AG09309 (cell line): Measurements from ENCODE around the gene VIM.
"Not testable (repeated sequence)": the region's sequence is repeated elsewhere in the genome, so short reads cannot be mapped to it uniquely, and the experiment has no call there.

Source experiments
- DNase-seq: peaks from one replicate; pipeline ENCODE4 v3.0.0-alpha.2; 2010; ENCODE audit warnings: low read depth
- H3K4me3 ChIP-seq: 2 replicates; pipeline ENCODE4 v1.5.1; 2011; ENCODE audit warnings: mild to moderate bottlenecking, low read depth, low read length, moderate library complexity; ENCODE audit not compliant: control insufficient read depth
- TF ChIP-seq, protein P1 (sequence below): IDR thresholded peaks from 2 replicates; pipeline ENCODE4 v1.5.1; 2011; ENCODE audit warnings: mild to moderate bottlenecking, low read depth, low read length, inconsistent platforms; ENCODE audit not compliant: insufficient read depth, control insufficient read depth; ENCODE audit errors: missing control alignments

Gene VIM

DNA sequence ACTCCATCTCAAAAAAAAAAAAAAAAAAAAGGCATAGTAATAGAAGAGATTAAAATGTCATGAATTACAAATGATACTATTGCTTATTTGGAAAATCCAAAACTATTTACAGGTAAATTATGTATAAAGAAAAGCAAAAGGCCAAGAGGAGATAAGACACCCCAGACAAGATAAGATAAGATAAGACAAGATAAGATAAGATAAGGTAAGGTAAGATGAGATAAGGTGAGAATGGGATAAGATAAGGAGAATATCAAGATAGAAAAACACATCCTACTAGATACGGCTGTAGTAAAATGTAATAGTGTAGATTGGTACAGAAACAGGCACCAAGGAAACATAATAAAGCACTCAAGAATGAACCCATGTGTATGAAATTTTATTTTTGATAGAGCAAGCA, 20.9 kb downstream of the VIM start:
- no peak overlapping the region for H3K4me3 ChIP-seq
- TF ChIP-seq, protein P1, sequence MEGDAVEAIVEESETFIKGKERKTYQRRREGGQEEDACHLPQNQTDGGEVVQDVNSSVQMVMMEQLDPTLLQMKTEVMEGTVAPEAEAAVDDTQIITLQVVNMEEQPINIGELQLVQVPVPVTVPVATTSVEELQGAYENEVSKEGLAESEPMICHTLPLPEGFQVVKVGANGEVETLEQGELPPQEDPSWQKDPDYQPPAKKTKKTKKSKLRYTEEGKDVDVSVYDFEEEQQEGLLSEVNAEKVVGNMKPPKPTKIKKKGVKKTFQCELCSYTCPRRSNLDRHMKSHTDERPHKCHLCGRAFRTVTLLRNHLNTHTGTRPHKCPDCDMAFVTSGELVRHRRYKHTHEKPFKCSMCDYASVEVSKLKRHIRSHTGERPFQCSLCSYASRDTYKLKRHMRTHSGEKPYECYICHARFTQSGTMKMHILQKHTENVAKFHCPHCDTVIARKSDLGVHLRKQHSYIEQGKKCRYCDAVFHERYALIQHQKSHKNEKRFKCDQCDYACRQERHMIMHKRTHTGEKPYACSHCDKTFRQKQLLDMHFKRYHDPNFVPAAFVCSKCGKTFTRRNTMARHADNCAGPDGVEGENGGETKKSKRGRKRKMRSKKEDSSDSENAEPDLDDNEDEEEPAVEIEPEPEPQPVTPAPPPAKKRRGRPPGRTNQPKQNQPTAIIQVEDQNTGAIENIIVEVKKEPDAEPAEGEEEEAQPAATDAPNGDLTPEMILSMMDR: no peak

DNA sequence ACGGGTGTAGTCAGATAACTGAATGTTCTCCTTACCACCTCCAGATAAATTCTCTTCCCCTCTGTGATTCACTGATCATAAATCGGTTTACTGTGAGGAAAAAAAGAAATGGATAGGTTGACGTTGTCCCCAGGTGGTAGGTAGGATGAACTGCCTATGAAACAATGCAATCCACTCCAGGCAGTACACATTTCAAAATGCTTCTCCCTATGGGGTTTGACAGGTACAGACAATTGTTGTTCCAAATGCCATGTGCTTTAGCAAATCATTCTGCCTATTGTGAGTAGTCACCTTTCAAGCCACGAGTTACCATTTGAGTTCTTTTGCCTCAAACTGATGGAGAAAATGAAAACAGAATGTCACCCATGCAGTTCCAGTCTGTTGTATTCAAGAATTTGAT, 21.8 kb downstream of the VIM start:
- DNase-seq: no peak
- TF ChIP-seq, protein P1: peak; percentile 60
- no peak overlapping the region for H3K4me3 ChIP-seq

More for the DNA sequence above, 20.9 kb downstream of the VIM start:
- no peak for DNase-seq

DNA sequence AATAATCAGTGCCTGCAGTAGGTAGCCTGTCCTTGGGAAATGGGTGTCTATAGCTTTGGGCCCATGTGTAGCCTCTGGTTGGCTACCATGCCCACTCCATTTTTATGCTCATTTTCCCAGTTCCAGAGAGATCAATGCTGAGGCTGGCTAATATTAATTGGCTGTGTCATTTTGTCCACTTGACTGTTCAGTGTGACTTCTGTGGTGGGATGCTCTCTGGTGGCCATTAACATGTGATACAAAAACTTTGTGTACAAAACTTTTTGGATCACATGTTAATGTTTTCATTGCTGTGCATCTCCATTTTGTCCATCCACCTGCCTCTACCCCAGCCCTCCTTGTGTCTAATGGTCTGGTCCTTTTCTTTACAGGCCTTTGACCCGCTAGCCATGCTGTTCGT, 22.7 kb downstream of the VIM start:
- DNase-seq: no peak
- TF ChIP-seq, protein P1: no peak
- no peak overlapping the region for H3K4me3 ChIP-seq

DNA sequence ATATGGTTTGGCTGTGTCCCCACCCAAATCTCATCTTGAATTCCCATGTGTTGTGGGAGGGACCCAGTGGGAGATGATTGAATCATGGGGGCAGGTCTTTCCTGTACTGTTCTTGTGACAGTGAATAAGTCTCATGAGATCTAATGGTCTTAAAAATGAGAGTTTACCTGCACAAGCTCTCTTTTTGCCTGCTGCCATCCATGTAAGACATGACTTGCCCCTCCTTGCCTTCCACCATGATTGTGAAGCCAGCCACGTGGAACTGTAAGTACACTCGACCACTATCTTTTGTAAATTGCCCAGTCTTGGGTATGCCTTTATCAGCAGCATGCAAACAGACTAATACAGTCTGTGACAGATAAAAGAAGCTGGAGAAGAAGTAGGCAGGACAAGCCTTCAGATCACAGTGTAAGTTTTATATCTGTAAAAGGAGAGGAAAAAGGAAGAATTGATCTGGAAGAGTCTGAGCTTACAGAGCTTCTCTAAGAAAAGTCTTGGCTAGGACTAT, 26.6 kb downstream of the VIM start:
- H3K4me3 ChIP-seq, DNase-seq: not testable (repeated sequence)

DNA sequence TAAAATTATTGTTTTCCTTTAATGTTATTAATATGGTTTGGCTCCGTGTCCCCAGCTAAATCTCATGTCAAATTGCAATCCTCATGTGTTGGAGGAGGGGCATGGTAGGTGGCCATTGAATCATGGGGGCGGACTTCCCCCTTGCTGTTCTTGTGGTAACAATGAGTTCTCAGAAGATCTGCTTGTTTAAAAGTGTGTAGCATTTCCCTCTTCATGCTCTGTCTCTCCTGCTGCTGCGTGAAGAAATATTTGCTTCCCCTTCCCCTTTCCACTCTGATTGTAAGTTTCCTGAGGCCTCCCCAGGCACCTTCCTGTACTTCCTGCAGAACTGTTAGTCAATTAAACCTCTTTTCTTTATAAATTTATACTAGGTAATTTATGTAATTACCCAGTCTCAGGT, 27.5 kb downstream of the VIM start:
- TF ChIP-seq, protein P1: no peak
- DNase-seq: no peak
- no peak overlapping the region for H3K4me3 ChIP-seq

DNA sequence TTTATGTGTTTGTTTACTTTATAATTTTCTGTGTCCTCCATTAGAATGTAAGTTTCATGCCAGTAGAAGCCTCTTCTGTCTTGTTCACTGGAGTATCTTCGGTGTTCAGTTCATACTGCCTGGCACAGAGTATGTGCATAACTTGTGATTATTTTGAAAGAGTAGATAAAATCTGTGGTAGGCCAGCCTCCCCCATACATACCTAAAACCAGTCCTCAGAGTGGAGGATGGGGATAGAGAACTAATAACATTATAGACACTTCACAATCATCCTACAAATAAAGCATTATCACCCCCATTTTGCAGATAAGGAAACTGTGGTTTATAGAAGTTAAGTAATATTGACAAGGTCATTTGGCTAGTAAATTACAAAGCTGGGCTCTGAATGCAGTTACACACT, 28.0 kb downstream of the VIM start:
- TF ChIP-seq, protein P1: no peak
- no peak for DNase-seq

DNA sequence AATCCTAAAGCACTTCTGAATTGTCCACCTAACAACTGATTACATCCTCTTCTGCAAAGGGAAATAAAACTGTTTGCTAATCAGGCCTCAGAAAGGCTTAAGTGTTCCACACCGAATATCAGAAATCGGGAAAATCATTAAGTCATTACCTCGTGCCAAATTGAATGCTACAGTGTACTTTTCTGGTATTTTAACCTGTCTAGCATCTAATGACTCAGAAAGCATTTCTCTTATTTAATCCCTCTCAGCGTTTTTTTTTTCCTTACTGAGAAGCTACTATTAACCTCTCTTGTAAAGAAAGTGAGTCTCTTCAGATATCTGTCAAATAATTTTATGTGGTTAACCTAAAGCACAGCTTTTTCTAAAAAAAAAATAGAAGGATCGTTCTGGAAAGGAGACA, 28.6 kb downstream of the VIM start:
- TF ChIP-seq, protein P1: no peak
- no peak overlapping the region for H3K4me3 ChIP-seq
- no peak for DNase-seq

More for the DNA sequence above, 28.0 kb downstream of the VIM start:
- H3K4me3 ChIP-seq: no peak overlapping the region
